Choroid plexus epithelial cell (primary cell): ENCODE results near the gene SFMBT2.
"Not testable (repeated sequence)": the region's sequence is repeated elsewhere in the genome, so short reads cannot be mapped to it uniquely, and the experiment has no call there.

ENCODE experiments used
- DNase-seq: peaks from one replicate; pipeline ENCODE4 v3.0.0-alpha.2; 2010; ENCODE audit warnings: low read depth
- H3K4me3 ChIP-seq: 2 replicates; pipeline ENCODE4 v1.5.1; 2011; ENCODE audit warnings: low read depth, mild to moderate bottlenecking, control low read depth, low read length, moderate library complexity
- CTCF ChIP-seq: conservative IDR thresholded peaks from 2 replicates; pipeline ENCODE4 v1.5.1; 2011; ENCODE audit warnings: low read depth, mild to moderate bottlenecking, control low read depth, inconsistent platforms, low read length, moderate library complexity

The SFMBT2 gene

GRCh38 chr10:7301006-7301778 is 109.6 kb downstream of the SFMBT2 start:
- no peak overlapping the region for H3K4me3 ChIP-seq
- DNase-seq, result no peak
- TF ChIP-seq CTCF, result no peak

- no peak overlapping the region for H3K4me3 ChIP-seq
- no peak for TF ChIP-seq CTCF
- DNase-seq, result no peak
These were observed 110.4 kb downstream of the SFMBT2 start for GRCh38 chr10:7300384-7300971.

GRCh38 chr10:7299601-7300325 is 111.1 kb downstream of the SFMBT2 start:
- DNase-seq, result not testable (repeated sequence)

GRCh38 chr10:7298495-7298894 is 112.3 kb downstream of the SFMBT2 start:
- H3K4me3 ChIP-seq, result no peak overlapping the region
- no peak for DNase-seq
- no peak for TF ChIP-seq CTCF

More at GRCh38 chr10:7299601-7300325, 111.1 kb downstream of the SFMBT2 start:
- H3K4me3 ChIP-seq, result not testable (repeated sequence)

GRCh38 chr10:7297094-7297493 is 113.7 kb downstream of the SFMBT2 start:
- no peak overlapping the region for H3K4me3 ChIP-seq
- TF ChIP-seq CTCF, result no peak
- DNase-seq, result no peak

GRCh38 chr10:7296648-7297047 is 114.2 kb downstream of the SFMBT2 start:
- DNase-seq, result no peak
- H3K4me3 ChIP-seq, result no peak overlapping the region
- no peak for TF ChIP-seq CTCF

- no peak for DNase-seq
- TF ChIP-seq CTCF, result no peak
- no peak overlapping the region for H3K4me3 ChIP-seq
These were observed 114.8 kb downstream of the SFMBT2 start for GRCh38 chr10:7296076-7296475.
